GM18868 (cell line): ENCODE results near the gene HIC2.
"Not testable (repeated sequence)": the region's sequence is repeated elsewhere in the genome, so short reads cannot be mapped to it uniquely, and the experiment has no call there.

Experiments used
- ATAC-seq: cut with Tn5 transposase; IDR thresholded peaks from one replicate; pipeline ENCODE4 v1.9.1; 2021; ENCODE audit warnings: mild to moderate bottlenecking, moderate library complexity; ENCODE audit not compliant: unreplicated experiment

Gene HIC2

GRCh38 chr22:21434378-21435233, 17.4 kb downstream of the HIC2 start:
- not testable (repeated sequence) for ATAC-seq

GRCh38 chr22:21435998-21436810, 19.0 kb downstream of the HIC2 start:
- ATAC-seq, result not testable (repeated sequence)

- ATAC-seq, result not testable (repeated sequence)
These were observed 20.8 kb downstream of the HIC2 start for GRCh38 chr22:21438013-21438412.

GRCh38 chr22:21440018-21440636, 23.0 kb downstream of the HIC2 start:
- not testable (repeated sequence) for ATAC-seq

- not testable (repeated sequence) for ATAC-seq
These were observed 23.5 kb downstream of the HIC2 start for GRCh38 chr22:21440676-21441075.

GRCh38 chr22:21441170-21441569, 24.0 kb downstream of the HIC2 start:
- not testable (repeated sequence) for ATAC-seq

GRCh38 chr22:21442123-21442522, 25.0 kb downstream of the HIC2 start:
- not testable (repeated sequence) for ATAC-seq

GRCh38 chr22:21442646-21443045, 25.5 kb downstream of the HIC2 start:
- ATAC-seq, result not testable (repeated sequence)

- ATAC-seq, result no peak
These were observed 26.0 kb downstream of the HIC2 start for GRCh38 chr22:21443057-21443734.

GRCh38 chr22:21443735-21444421, 26.7 kb downstream of the HIC2 start:
- no peak for ATAC-seq

GRCh38 chr22:21444701-21445436, 27.7 kb downstream of the HIC2 start:
- ATAC-seq, result no peak

GRCh38 chr22:21445437-21446127, 28.4 kb downstream of the HIC2 start:
- ATAC-seq, result no peak

GRCh38 chr22:21446128-21446826, 29.1 kb downstream of the HIC2 start:
- no peak for ATAC-seq

GRCh38 chr22:21446827-21447690, 29.9 kb downstream of the HIC2 start:
- no peak for ATAC-seq

- ATAC-seq, result no peak
These were observed 30.7 kb downstream of the HIC2 start for GRCh38 chr22:21447694-21448402.

- ATAC-seq, result no peak
These were observed 31.7 kb downstream of the HIC2 start for GRCh38 chr22:21448627-21449416.
